Neural cell (in vitro differentiated cells): ENCODE measurements around the gene IQGAP2. TPM values are rescaled to one million over a fixed set of nuclear protein-coding genes. Genes with fewer than 3 reads are reported as not detected.

Source experiments
- H2AFZ ChIP-seq: fragments of 200-600, 300-800 bp; sonication (generic), shearing (Covaris generic); 2 replicates; pipeline ENCODE4 v1.6.0; 2014; ENCODE audit warnings: low read depth, mild to moderate bottlenecking, antibody characterized with exemption, low read length, moderate library complexity
- H3F3A ChIP-seq: fragments of 200-600 bp; shearing (Covaris generic); 2 replicates; pipeline ENCODE4 v1.6.1; 2016; ENCODE audit warnings: mild to moderate bottlenecking, moderate library complexity, mixed read lengths, antibody characterized with exemption, low read length; ENCODE audit not compliant: insufficient read depth, poor library complexity, severe bottlenecking
- H3K27ac ChIP-seq: fragments of 200-600, 300-800 bp; sonication (generic), shearing (Covaris generic); 2 replicates; pipeline ENCODE4 v1.5.1; 2014; ENCODE audit warnings: mild to moderate bottlenecking, low read length, moderate library complexity
- H3K27me3 ChIP-seq: fragments of 300-800, 200-600 bp; sonication (generic), shearing (Covaris generic); 2 replicates; pipeline ENCODE4 v1.6.0; 2014; ENCODE audit warnings: mild to moderate bottlenecking, low read depth, low read length, moderate library complexity; ENCODE audit not compliant: insufficient read depth
- H3K36me3 ChIP-seq: fragments of 300-800, 200-600 bp; sonication (generic), shearing (Covaris generic); 2 replicates; pipeline ENCODE4 v1.5.1; 2014; ENCODE audit warnings: mild to moderate bottlenecking, antibody characterized with exemption, low read length, moderate library complexity; ENCODE audit not compliant: insufficient read depth
- H3K4me2 ChIP-seq: fragments of 300-800, 200-600 bp; sonication (generic), shearing (Covaris generic); 2 replicates; pipeline ENCODE4 v1.6.0; 2014; ENCODE audit warnings: mild to moderate bottlenecking, low read length
- H3K4me3 ChIP-seq: fragments of 300-800, 200-600 bp; sonication (generic), shearing (Covaris generic); 2 replicates; pipeline ENCODE4 v1.5.1; 2014; ENCODE audit warnings: mild to moderate bottlenecking, low read length, moderate library complexity
- H3K79me2 ChIP-seq: fragments of 200-600 bp; shearing (Covaris generic); replicated peaks from 2 replicates; pipeline ENCODE4 v1.6.0; 2014; ENCODE audit warnings: mild to moderate bottlenecking, low read length, moderate library complexity; ENCODE audit not compliant: insufficient read depth
- H3K9ac ChIP-seq: fragments of 300-800, 200-600 bp; sonication (generic), shearing (Covaris generic); 2 replicates; pipeline ENCODE4 v1.6.1; 2016; ENCODE audit warnings: mild to moderate bottlenecking, low read length, mixed read lengths
- H3K9me2 ChIP-seq: fragments of 200-600 bp; shearing (Covaris generic); 2 replicates; pipeline ENCODE4 v1.6.1; 2016; ENCODE audit warnings: mild to moderate bottlenecking, low read length, mixed read lengths; ENCODE audit not compliant: insufficient read depth
- H3K9me3 ChIP-seq: fragments of 200-600, 300-800 bp; sonication (generic), shearing (Covaris generic); 2 replicates; pipeline ENCODE4 v1.6.1; 2016; ENCODE audit warnings: mild to moderate bottlenecking, mixed run types, low read length, moderate library complexity, mixed read lengths
- H4K20me1 ChIP-seq: fragments of 200-600 bp; shearing (Covaris generic); 2 replicates; pipeline ENCODE4 v1.6.1; 2016; ENCODE audit warnings: mild to moderate bottlenecking, mixed run types; ENCODE audit not compliant: insufficient read depth
- EP300 ChIP-seq: fragments of 450-650 bp; conservative IDR thresholded peaks from 2 replicates; pipeline ENCODE4 v1.6.1; 2014; ENCODE audit warnings: antibody characterized with exemption, mild to moderate bottlenecking, moderate library complexity; ENCODE audit not compliant: poor library complexity, severe bottlenecking
- EZH2 ChIP-seq: fragments of 200-600, 300-800 bp; shearing (Covaris generic), sonication (generic); IDR thresholded peaks from 2 replicates; pipeline ENCODE4 v1.6.1; 2014; ENCODE audit warnings: antibody characterized with exemption, low read length, borderline replicate concordance, mild to moderate bottlenecking; ENCODE audit not compliant: insufficient read depth, poor library complexity, severe bottlenecking
- MXI1 ChIP-seq: fragments of 450-650 bp; conservative IDR thresholded peaks from 2 replicates; pipeline ENCODE4 v1.6.1; 2014; ENCODE audit warnings: antibody characterized with exemption, mild to moderate bottlenecking; ENCODE audit not compliant: poor library complexity, severe bottlenecking
- POLR2AphosphoS5 ChIP-seq: IDR thresholded peaks from 2 replicates; pipeline ENCODE4 v1.6.1; 2012
- RAD21 ChIP-seq: fragments of 450-650 bp; conservative IDR thresholded peaks from 2 replicates; pipeline ENCODE4 v1.6.1; 2014; ENCODE audit warnings: antibody characterized with exemption, mild to moderate bottlenecking, moderate library complexity
- REST ChIP-seq: IDR thresholded peaks from 2 replicates; pipeline ENCODE4 v1.6.1; 2012; ENCODE audit warnings: borderline replicate concordance
- SMC3 ChIP-seq: fragments of 450-650 bp; conservative IDR thresholded peaks from 2 replicates; pipeline ENCODE4 v1.6.1; 2014; ENCODE audit warnings: antibody characterized with exemption, mild to moderate bottlenecking, moderate library complexity; ENCODE audit not compliant: poor library complexity
- TAF1 ChIP-seq: IDR thresholded peaks from 2 replicates; pipeline ENCODE4 v1.6.1; 2012; ENCODE audit warnings: low read depth
- polyA plus RNA-seq: library from polyadenylated mRNA; depleted of rRNA; stranded (reverse); fragments of >200 nt; gene quantifications from 2 replicates; pipeline ENCODE4 v1.2.3, GENCODE V29; 2014
- TF ChIP-seq, protein P1 (sequence below): fragments of 450-650 bp; IDR thresholded peaks from 2 replicates; pipeline ENCODE4 v1.5.1; 2014; ENCODE audit warnings: antibody characterized with exemption, mild to moderate bottlenecking, moderate library complexity; ENCODE audit not compliant: poor library complexity, severe bottlenecking

IQGAP2 gene
- polyA plus RNA-seq, 1 donor from 2014 or later = 5.2 TPM

DNA sequence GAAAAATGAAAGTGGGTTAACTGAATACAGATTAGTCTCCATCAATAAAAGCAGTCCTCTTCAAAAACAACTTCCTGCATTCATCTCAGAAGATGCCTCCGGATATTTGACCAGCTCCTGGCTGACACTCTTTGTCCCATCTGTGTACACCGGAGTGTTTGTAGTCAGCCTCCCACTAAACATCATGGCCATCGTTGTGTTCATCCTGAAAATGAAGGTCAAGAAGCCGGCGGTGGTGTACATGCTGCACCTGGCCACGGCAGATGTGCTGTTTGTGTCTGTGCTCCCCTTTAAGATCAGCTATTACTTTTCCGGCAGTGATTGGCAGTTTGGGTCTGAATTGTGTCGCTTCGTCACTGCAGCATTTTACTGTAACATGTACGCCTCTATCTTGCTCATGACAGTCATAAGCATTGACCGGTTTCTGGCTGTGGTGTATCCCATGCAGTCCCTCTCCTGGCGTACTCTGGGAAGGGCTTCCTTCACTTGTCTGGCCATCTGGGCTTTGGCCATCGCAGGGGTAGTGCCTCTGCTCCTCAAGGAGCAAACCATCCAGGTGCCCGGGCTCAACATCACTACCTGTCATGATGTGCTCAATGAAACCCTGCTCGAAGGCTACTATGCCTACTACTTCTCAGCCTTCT, 329.4 kb downstream of the IQGAP2 start:
- TF ChIP-seq SMC3 (no peak), RAD21 (no peak), EP300 (no peak), REST (no peak), POLR2AphosphoS5 (no peak)
- Histone ChIP-seq H3K9me2 (no peaks in the 10 kb centered on the region), H3F3A (no peaks in the 10 kb centered on the region), H3K9me3 (no peaks in the 10 kb centered on the region), H3K79me2 (peaks cover 19% of the 10 kb centered on the region), H3K36me3 (peaks cover 13% of the 10 kb centered on the region), H2AFZ (no peak overlapping the region), H4K20me1 (no peaks in the 10 kb centered on the region), H3K27ac (no peak overlapping the region), H3K27me3 (no peaks in the 10 kb centered on the region), H3K4me2 (no peak overlapping the region), H3K9ac (no peak overlapping the region), H3K4me3 (no peak overlapping the region)

GRCh38 chr5:76733049-76733417, 329.9 kb downstream of the IQGAP2 start:
- H3K4me3 ChIP-seq = no peak overlapping the region
- peaks cover 17% of the 10 kb centered on the region for H3K79me2 ChIP-seq
- no peaks in the 10 kb centered on the region for H3K9me3 ChIP-seq
- H4K20me1 ChIP-seq = no peaks in the 10 kb centered on the region
- H3K36me3 ChIP-seq = peaks cover 13% of the 10 kb centered on the region
- no peaks in the 10 kb centered on the region for H3K27me3 ChIP-seq
- no peak overlapping the region for H2AFZ ChIP-seq
- H3K27ac ChIP-seq = no peak overlapping the region
- no peaks in the 10 kb centered on the region for H3K9me2 ChIP-seq
- no peaks in the 10 kb centered on the region for H3F3A ChIP-seq
- no peak overlapping the region for H3K4me2 ChIP-seq
- TF ChIP-seq REST (no peak), EZH2 (no peak), POLR2AphosphoS5 (no peak), TAF1 (no peak), RAD21 (no peak), MXI1 (no peak), SMC3 (no peak), EP300 (no peak)
- TF ChIP-seq, protein P1, sequence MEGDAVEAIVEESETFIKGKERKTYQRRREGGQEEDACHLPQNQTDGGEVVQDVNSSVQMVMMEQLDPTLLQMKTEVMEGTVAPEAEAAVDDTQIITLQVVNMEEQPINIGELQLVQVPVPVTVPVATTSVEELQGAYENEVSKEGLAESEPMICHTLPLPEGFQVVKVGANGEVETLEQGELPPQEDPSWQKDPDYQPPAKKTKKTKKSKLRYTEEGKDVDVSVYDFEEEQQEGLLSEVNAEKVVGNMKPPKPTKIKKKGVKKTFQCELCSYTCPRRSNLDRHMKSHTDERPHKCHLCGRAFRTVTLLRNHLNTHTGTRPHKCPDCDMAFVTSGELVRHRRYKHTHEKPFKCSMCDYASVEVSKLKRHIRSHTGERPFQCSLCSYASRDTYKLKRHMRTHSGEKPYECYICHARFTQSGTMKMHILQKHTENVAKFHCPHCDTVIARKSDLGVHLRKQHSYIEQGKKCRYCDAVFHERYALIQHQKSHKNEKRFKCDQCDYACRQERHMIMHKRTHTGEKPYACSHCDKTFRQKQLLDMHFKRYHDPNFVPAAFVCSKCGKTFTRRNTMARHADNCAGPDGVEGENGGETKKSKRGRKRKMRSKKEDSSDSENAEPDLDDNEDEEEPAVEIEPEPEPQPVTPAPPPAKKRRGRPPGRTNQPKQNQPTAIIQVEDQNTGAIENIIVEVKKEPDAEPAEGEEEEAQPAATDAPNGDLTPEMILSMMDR = no peak
- H3K9ac ChIP-seq = no peak overlapping the region
